HG03103 (cell line): ENCODE results near the gene UBTD1.
"Not testable (repeated sequence)": the region's sequence is repeated elsewhere in the genome, so short reads cannot be mapped to it uniquely, and the experiment has no call there.

Experiments
- ATAC-seq: cut with Tn5 transposase; IDR thresholded peaks from one replicate; pipeline ENCODE4 v1.9.1; 2021; ENCODE audit warnings: low read depth; ENCODE audit not compliant: unreplicated experiment

UBTD1 gene

GRCh38 chr10:97554336-97554735, 55.6 kb downstream of the UBTD1 start:
- not testable (repeated sequence) for ATAC-seq

GRCh38 chr10:97555541-97555940, 56.8 kb downstream of the UBTD1 start:
- not testable (repeated sequence) for ATAC-seq

- not testable (repeated sequence) for ATAC-seq
These were observed 62.1 kb downstream of the UBTD1 start for GRCh38 chr10:97560731-97561381.

- ATAC-seq = not testable (repeated sequence)
These were observed 62.8 kb downstream of the UBTD1 start for GRCh38 chr10:97561386-97562077.

GRCh38 chr10:97562329-97562728, 63.6 kb downstream of the UBTD1 start:
- not testable (repeated sequence) for ATAC-seq

GRCh38 chr10:97563337-97563736, 64.6 kb downstream of the UBTD1 start:
- no peak for ATAC-seq

- ATAC-seq = no peak
These were observed 66.1 kb downstream of the UBTD1 start for GRCh38 chr10:97564776-97565175.

- ATAC-seq = no peak
These were observed 67.7 kb downstream of the UBTD1 start for GRCh38 chr10:97566336-97566996.

- ATAC-seq = no peak
These were observed 69.2 kb downstream of the UBTD1 start for GRCh38 chr10:97567891-97568290.

GRCh38 chr10:97570146-97570788, 71.5 kb downstream of the UBTD1 start:
- ATAC-seq = no peak

GRCh38 chr10:97570789-97571471, 72.2 kb downstream of the UBTD1 start:
- no peak for ATAC-seq

GRCh38 chr10:97571622-97572021, 72.9 kb downstream of the UBTD1 start:
- no peak for ATAC-seq

- no peak for ATAC-seq
These were observed 73.7 kb downstream of the UBTD1 start, which contains the start of gene ANKRD2 for GRCh38 chr10:97572214-97572989. Gene ANKRD2, plus strand, starts transcription at chr10:97572779. Its CDS starts 10 bp downstream, at chr10:97572789.

GRCh38 chr10:97573021-97573420, 74.3 kb downstream of the UBTD1 start:
- no peak for ATAC-seq

GRCh38 chr10:97573672-97574071, 74.9 kb downstream of the UBTD1 start:
- no peak for ATAC-seq

GRCh38 chr10:97574374-97575126, 75.8 kb downstream of the UBTD1 start:
- ATAC-seq = no peak

- ATAC-seq = no peak
These were observed 76.5 kb downstream of the UBTD1 start for GRCh38 chr10:97575127-97575668.

GRCh38 chr10:97576487-97576886, 77.8 kb downstream of the UBTD1 start:
- ATAC-seq = not testable (repeated sequence)

- no peak for ATAC-seq
These were observed 79.0 kb downstream of the UBTD1 start for GRCh38 chr10:97577701-97578100.
